ENCODE measurements around the gene CATSPERD. TPM values are rescaled to one million over a fixed set of nuclear protein-coding genes. Genes with fewer than 3 reads are reported as not detected.
A peak's percentile ranks its signal among the peaks of the same experiment; 100 is the strongest.

CATSPERD gene
- total and polyA plus RNA-seq, 9 of the 15 experiments (the other 6 are each of a cell fraction or from before 2014, with no cell fraction given), result not detected

DNA sequence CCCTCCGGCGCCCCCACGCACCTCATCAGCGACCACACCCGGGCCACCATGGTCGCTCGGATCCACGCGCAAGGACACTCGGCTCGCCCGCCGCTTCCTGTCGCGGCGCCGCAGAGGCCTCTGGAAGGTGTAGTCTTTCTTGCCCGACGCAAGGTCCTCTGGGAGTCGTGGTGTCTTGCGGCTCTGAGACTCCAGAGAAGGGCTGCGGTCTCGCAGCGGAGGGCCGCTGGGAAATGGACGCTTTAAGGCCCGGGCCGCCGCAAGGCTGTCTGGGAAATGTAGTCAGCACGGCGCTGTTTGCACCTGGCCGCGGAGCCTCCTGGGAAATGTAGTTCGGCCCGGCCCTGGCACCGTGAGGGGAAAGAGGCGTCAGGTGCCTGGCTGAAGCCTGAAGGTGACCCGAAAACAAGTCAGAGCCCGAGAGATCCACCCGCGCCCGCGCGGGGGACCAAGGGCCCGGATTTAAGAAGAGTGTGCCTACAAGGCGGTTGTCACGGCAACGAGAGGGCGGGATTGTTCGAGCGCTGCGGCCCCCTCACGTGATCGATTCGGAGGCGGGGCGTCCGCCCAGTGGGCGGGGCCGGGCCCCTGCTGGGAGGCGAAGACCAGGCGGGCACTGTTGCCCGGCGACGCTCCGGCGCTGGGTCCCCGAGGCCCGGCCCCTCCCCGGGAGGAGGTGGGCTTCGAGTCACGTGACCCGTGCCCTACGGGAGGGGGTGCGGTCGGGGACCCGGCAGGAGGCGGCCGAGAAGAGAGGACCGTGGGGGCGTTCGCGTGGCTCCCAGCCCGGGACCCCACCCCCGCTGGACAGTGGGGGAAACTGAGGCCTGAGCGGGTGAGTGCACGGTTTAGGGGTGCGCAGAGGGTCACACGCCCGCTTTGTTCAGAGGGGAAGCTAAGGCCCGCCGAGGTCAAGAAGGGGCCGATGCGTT, 39.7 kb upstream of the CATSPERD start, which contains the start of the genes HSD11B1L and MICOS13 (continued):
- TF ChIP-seq ILF3 (IDR thresholded peaks at IDR 0.05; ENCODE audit: borderline replicate concordance), result no peak
- no peak for TF ChIP-seq HDAC2 (IDR thresholded peaks at IDR 0.05)
- TF ChIP-seq, protein P1, sequence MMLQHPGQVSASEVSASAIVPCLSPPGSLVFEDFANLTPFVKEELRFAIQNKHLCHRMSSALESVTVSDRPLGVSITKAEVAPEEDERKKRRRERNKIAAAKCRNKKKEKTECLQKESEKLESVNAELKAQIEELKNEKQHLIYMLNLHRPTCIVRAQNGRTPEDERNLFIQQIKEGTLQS (IDR thresholded peaks at IDR 0.05), result no peak
- TF ChIP-seq, protein P1 (CRISPR knock-in tag; conservative IDR thresholded peaks at IDR 0.05), result no peak
- TF ChIP-seq, protein P2, sequence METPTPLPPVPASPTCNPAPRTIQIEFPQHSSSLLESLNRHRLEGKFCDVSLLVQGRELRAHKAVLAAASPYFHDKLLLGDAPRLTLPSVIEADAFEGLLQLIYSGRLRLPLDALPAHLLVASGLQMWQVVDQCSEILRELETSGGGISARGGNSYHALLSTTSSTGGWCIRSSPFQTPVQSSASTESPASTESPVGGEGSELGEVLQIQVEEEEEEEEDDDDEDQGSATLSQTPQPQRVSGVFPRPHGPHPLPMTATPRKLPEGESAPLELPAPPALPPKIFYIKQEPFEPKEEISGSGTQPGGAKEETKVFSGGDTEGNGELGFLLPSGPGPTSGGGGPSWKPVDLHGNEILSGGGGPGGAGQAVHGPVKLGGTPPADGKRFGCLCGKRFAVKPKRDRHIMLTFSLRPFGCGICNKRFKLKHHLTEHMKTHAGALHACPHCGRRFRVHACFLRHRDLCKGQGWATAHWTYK (CRISPR knock-in tag; IDR thresholded peaks at IDR 0.05), result peak; percentile 84
- TF ChIP-seq, protein P3, sequence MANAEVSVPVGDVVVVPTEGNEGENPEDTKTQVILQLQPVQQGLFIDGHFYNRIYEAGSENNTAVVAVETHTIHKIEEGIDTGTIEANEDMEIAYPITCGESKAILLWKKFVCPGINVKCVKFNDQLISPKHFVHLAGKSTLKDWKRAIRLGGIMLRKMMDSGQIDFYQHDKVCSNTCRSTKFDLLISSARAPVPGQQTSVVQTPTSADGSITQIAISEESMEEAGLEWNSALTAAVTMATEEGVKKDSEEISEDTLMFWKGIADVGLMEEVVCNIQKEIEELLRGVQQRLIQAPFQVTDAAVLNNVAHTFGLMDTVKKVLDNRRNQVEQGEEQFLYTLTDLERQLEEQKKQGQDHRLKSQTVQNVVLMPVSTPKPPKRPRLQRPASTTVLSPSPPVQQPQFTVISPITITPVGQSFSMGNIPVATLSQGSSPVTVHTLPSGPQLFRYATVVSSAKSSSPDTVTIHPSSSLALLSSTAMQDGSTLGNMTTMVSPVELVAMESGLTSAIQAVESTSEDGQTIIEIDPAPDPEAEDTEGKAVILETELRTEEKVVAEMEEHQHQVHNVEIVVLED (CRISPR knock-in tag; IDR thresholded peaks at IDR 0.05), result peak; percentile 79
- TF ChIP-seq ZNF121 (CRISPR knock-in tag; conservative IDR thresholded peaks at IDR 0.05), result no peak
- TF ChIP-seq, protein P4, sequence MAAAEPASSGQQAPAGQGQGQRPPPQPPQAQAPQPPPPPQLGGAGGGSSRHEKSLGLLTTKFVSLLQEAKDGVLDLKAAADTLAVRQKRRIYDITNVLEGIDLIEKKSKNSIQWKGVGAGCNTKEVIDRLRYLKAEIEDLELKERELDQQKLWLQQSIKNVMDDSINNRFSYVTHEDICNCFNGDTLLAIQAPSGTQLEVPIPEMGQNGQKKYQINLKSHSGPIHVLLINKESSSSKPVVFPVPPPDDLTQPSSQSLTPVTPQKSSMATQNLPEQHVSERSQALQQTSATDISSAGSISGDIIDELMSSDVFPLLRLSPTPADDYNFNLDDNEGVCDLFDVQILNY (CRISPR knock-in tag; IDR thresholded peaks at IDR 0.05), result no peak
- no peak for TF ChIP-seq SMAD2 (IDR thresholded peaks at IDR 0.05; ENCODE audit: low read depth, low read length)
- peak; percentile 82 for TF ChIP-seq SP1 (CRISPR knock-in tag; IDR thresholded peaks at IDR 0.05)
- TF ChIP-seq CCNT2 (IDR thresholded peaks at IDR 0.05; ENCODE audit: borderline replicate concordance, extremely low read depth, insufficient read length, low read depth, low read length), result peak; percentile 56
- TF ChIP-seq, protein P5, sequence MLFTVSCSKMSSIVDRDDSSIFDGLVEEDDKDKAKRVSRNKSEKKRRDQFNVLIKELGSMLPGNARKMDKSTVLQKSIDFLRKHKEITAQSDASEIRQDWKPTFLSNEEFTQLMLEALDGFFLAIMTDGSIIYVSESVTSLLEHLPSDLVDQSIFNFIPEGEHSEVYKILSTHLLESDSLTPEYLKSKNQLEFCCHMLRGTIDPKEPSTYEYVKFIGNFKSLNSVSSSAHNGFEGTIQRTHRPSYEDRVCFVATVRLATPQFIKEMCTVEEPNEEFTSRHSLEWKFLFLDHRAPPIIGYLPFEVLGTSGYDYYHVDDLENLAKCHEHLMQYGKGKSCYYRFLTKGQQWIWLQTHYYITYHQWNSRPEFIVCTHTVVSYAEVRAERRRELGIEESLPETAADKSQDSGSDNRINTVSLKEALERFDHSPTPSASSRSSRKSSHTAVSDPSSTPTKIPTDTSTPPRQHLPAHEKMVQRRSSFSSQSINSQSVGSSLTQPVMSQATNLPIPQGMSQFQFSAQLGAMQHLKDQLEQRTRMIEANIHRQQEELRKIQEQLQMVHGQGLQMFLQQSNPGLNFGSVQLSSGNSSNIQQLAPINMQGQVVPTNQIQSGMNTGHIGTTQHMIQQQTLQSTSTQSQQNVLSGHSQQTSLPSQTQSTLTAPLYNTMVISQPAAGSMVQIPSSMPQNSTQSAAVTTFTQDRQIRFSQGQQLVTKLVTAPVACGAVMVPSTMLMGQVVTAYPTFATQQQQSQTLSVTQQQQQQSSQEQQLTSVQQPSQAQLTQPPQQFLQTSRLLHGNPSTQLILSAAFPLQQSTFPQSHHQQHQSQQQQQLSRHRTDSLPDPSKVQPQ (CRISPR knock-in tag; IDR thresholded peaks at IDR 0.05; ENCODE audit: borderline replicate concordance), result no peak
- TF ChIP-seq ILK (tag; IDR thresholded peaks at IDR 0.05; ENCODE audit: borderline replicate concordance, low read depth), result no peak
- no peak for TF ChIP-seq ZNF785 (CRISPR knock-in tag; IDR thresholded peaks at IDR 0.05)
- TF ChIP-seq, protein P6, sequence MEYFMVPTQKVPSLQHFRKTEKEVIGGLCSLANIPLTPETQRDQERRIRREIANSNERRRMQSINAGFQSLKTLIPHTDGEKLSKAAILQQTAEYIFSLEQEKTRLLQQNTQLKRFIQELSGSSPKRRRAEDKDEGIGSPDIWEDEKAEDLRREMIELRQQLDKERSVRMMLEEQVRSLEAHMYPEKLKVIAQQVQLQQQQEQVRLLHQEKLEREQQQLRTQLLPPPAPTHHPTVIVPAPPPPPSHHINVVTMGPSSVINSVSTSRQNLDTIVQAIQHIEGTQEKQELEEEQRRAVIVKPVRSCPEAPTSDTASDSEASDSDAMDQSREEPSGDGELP (CRISPR knock-in tag; IDR thresholded peaks at IDR 0.05; ENCODE audit: borderline replicate concordance), result peak; percentile 92
- no peak for TF ChIP-seq NFIC (IDR thresholded peaks at IDR 0.05)
- TF ChIP-seq FOXM1 (IDR thresholded peaks at IDR 0.05; ENCODE audit: low read depth), result no peak
- no peak for TF ChIP-seq FOXM1 (CRISPR knock-in tag; IDR thresholded peaks at IDR 0.05; ENCODE audit: low read depth)

Data from K562 (cell line).